DOHH2 (cell line): ENCODE data around the gene AHI1.

ENCODE experiments used
- CTCF ChIP-seq: fragments of 200-600 bp; sonication (generic); IDR thresholded peaks from one replicate; pipeline ENCODE4 v1.5.1; 2014; ENCODE audit warnings: antibody characterized with exemption, mild to moderate bottlenecking, low read depth, low read length; ENCODE audit not compliant: poor library complexity, severe bottlenecking
- EZH2phosphoT487 ChIP-seq: fragments of 200-600 bp; sonication (generic); IDR thresholded peaks from 2 replicates; pipeline ENCODE4 v1.6.1; 2017; ENCODE audit warnings: borderline replicate concordance, mild to moderate bottlenecking, antibody characterized with exemption, low read length, moderate library complexity, mixed read lengths

GRCh38 chr6:135419162-135419561, 78.4 kb downstream of the AHI1 start:
- TF ChIP-seq CTCF (no peak), EZH2phosphoT487 (no peak)
